Fibroblast of pulmonary artery (primary cell): ENCODE data around the gene ZNF761.
A peak's percentile ranks its signal among the peaks of the same experiment; 100 is the strongest.
"Not testable (repeated sequence)": the region's sequence is repeated elsewhere in the genome, so short reads cannot be mapped to it uniquely, and the experiment has no call there.

ENCODE experiments used
- DNase-seq: peaks from one replicate; pipeline ENCODE4 v3.0.0-alpha.2; 2010; ENCODE audit warnings: low read depth
- H3K4me3 ChIP-seq: replicated peaks from 2 replicates; pipeline ENCODE4 v1.5.1; 2011; ENCODE audit warnings: low read depth, mild to moderate bottlenecking, control low read depth, low read length, moderate library complexity
- TF ChIP-seq, protein P1 (sequence below): IDR thresholded peaks from 2 replicates; pipeline ENCODE4 v1.5.1; 2011; ENCODE audit warnings: mild to moderate bottlenecking, control low read depth, low read length, inconsistent platforms; ENCODE audit errors: missing control alignments

ZNF761 gene

GRCh38 chr19:53424968-53425597, 6.7 kb upstream of the ZNF761 start:
- H3K4me3 ChIP-seq, result no peak overlapping the region
- peak; percentile 82 for DNase-seq
- TF ChIP-seq, protein P1, sequence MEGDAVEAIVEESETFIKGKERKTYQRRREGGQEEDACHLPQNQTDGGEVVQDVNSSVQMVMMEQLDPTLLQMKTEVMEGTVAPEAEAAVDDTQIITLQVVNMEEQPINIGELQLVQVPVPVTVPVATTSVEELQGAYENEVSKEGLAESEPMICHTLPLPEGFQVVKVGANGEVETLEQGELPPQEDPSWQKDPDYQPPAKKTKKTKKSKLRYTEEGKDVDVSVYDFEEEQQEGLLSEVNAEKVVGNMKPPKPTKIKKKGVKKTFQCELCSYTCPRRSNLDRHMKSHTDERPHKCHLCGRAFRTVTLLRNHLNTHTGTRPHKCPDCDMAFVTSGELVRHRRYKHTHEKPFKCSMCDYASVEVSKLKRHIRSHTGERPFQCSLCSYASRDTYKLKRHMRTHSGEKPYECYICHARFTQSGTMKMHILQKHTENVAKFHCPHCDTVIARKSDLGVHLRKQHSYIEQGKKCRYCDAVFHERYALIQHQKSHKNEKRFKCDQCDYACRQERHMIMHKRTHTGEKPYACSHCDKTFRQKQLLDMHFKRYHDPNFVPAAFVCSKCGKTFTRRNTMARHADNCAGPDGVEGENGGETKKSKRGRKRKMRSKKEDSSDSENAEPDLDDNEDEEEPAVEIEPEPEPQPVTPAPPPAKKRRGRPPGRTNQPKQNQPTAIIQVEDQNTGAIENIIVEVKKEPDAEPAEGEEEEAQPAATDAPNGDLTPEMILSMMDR, result peak; percentile 86

- H3K4me3 ChIP-seq, result peak overlapping the region; percentile 65
- TF ChIP-seq, protein P1, result no peak
Observed at GRCh38 chr19:53432088-53432661, 391 bp downstream of the ZNF761 start.

GRCh38 chr19:53443809-53444208, 12.0 kb downstream of the ZNF761 start:
- not testable (repeated sequence) for H3K4me3 ChIP-seq, DNase-seq

More at GRCh38 chr19:53432088-53432661, 391 bp downstream of the ZNF761 start:
- peak; percentile 7 for DNase-seq

DNA sequence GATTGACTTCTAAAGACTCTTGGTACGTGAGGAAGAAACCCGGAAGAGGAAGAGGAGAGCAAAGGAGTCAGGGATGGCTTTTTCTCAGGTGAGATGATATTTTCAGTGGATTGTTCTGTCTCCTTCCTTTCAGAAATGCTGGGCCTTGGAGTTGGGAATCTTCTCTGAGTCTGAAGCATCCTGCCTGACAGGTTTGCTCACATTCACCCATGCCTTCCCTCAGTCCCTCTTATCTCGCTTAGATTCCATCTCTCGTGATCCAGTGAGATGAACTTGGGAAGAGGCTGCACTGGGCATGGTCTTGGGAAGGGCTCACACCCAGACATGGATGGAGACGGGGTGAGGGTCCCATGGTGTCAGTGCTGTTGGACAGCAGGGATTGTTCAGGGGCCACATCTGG, 15.4 kb downstream of the ZNF761 start:
- not testable (repeated sequence) for DNase-seq, H3K4me3 ChIP-seq

DNA sequence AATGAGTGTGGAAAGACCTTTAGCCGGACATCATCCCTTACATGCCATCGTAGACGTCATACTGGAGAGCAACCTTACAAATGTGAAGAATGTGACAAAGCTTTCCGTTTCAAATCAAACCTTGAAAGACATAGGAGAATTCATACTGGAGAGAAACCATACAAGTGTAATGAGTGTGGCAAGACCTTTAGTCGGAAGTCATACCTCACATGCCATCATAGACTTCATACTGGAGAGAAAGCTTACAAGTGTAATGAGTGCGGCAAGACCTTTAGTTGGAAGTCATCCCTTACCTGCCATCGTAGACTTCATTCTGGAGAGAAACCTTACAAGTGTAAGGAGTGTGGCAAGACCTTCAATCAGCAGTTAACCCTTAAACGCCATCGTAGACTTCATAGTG, 24.0 kb downstream of the ZNF761 start:
- no peak for DNase-seq
- TF ChIP-seq, protein P1, result no peak

DNA sequence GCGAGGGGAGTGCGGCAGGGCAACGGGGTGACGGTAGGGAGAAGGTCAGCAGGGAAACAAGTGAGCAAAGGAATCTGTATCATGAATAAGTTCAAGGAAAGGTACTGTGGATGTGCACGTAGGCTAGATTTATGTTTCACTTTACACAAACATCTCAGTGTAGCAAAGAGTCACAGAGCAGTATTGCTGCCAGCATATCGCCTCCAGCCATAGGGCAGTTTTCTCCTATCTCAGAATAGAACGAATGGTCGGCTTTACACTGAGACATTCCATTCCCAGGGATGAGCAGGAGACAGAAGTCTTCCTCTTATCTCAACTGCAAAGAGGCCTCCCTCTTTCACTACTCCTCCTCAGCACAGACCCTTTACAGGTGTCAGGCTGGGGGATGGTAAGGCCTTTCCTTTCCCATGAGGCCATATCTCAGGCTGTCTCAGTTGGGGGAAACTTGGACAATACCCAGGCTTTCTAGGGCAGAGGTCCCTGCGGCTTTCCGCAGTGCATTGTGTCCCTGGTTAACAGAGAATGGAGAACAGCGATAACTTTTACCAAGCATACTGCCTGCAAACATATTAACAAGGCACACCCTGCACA, 28.4 kb downstream of the ZNF761 start:
- not testable (repeated sequence) for DNase-seq, H3K4me3 ChIP-seq

More for the DNA sequence above, 24.0 kb downstream of the ZNF761 start:
- H3K4me3 ChIP-seq, result no peak overlapping the region

- no peak overlapping the region for H3K4me3 ChIP-seq
- TF ChIP-seq, protein P1, result no peak
- no peak for DNase-seq
Observed at GRCh38 chr19:53461866-53462265, 30.1 kb downstream of the ZNF761 start.

- TF ChIP-seq, protein P1, result no peak
- no peak for DNase-seq
- no peak overlapping the region for H3K4me3 ChIP-seq
Observed at GRCh38 chr19:53462861-53463260, 31.1 kb downstream of the ZNF761 start.
